BE2C (cell line): ENCODE measurements around the gene LAX1.

Experiments
- DNase-seq: peaks from one replicate; pipeline ENCODE4 v3.0.0-alpha.2; 2020
- H3K27me3 ChIP-seq: fragments of 250-450 bp; sonication (Bioruptor Pico); 2 replicates; pipeline ENCODE4 v1.5.1; 2020; ENCODE audit warnings: mild to moderate bottlenecking
- H3K36me3 ChIP-seq: fragments of 250-450 bp; sonication (Bioruptor Pico); 2 replicates; pipeline ENCODE4 v1.5.1; 2020; ENCODE audit warnings: mild to moderate bottlenecking
- H3K4me1 ChIP-seq: fragments of 250-450 bp; sonication (Bioruptor Pico); 2 replicates; pipeline ENCODE4 v1.5.1; 2020
- H3K4me3 ChIP-seq: 2 replicates; pipeline ENCODE4 v1.5.1; 2011; ENCODE audit warnings: low read depth, low read length
- H3K9me3 ChIP-seq: fragments of 250-450 bp; sonication (Bioruptor Pico); 2 replicates; pipeline ENCODE4 v1.5.1; 2020
- TF ChIP-seq, protein P1 (sequence below): IDR thresholded peaks from 2 replicates; pipeline ENCODE4 v1.5.1; 2012; ENCODE audit warnings: mild to moderate bottlenecking, low read depth, low read length

Gene LAX1

DNA sequence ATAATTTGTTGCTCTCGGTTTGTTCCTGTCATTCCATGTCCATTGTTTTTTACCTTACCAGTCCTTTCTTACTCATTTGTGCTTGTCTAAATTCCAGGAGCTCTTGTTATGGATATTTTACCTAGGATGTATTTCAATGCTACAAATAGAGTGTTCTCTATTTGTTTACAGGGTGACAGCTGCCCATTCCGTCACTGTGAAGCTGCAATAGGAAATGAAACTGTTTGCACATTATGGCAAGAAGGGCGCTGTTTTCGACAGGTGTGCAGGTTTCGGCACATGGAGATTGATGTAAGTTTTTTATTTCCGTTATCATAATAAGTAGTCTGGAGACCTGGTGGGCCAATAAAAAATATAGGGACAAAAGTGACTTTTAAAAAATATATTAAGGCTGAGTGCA is 53.4 kb downstream of the LAX1 start:
- Histone ChIP-seq H3K9me3 (no peaks in the 10 kb centered on the region), H3K36me3 (peaks cover 83% of the 10 kb centered on the region), H3K4me1 (no peaks in the 10 kb centered on the region), H3K4me3 (no peak overlapping the region), H3K27me3 (no peaks in the 10 kb centered on the region)
- no peak for DNase-seq
- TF ChIP-seq, protein P1, sequence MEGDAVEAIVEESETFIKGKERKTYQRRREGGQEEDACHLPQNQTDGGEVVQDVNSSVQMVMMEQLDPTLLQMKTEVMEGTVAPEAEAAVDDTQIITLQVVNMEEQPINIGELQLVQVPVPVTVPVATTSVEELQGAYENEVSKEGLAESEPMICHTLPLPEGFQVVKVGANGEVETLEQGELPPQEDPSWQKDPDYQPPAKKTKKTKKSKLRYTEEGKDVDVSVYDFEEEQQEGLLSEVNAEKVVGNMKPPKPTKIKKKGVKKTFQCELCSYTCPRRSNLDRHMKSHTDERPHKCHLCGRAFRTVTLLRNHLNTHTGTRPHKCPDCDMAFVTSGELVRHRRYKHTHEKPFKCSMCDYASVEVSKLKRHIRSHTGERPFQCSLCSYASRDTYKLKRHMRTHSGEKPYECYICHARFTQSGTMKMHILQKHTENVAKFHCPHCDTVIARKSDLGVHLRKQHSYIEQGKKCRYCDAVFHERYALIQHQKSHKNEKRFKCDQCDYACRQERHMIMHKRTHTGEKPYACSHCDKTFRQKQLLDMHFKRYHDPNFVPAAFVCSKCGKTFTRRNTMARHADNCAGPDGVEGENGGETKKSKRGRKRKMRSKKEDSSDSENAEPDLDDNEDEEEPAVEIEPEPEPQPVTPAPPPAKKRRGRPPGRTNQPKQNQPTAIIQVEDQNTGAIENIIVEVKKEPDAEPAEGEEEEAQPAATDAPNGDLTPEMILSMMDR = no peak

DNA sequence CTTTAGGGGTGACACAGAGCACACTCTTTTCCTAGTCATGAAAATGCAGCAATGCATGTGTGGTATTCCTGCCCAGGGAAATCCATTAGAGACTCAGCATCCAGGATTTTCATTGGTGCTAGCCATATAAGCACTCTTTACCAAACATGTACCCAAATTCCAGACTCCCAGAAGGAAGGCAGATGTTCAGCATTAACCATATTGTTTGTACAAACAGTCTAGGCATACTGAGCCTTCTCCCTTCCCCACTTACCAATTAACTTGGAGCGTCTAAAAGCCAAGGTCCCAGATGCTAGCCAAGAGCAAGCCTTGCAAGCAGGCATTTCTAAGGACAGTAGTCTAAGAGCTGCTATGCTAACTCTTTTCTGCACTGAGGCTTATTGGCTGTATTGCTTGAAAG is 58.3 kb downstream of the LAX1 start:
- H3K4me3 ChIP-seq = no peak overlapping the region
- H3K9me3 ChIP-seq = no peaks in the 10 kb centered on the region
- peaks cover 79% of the 10 kb centered on the region for H3K36me3 ChIP-seq
- TF ChIP-seq, protein P1 = no peak
- no peaks in the 10 kb centered on the region for H3K4me1 ChIP-seq
- DNase-seq = no peak
- H3K27me3 ChIP-seq = no peaks in the 10 kb centered on the region
